ENCODE data around the gene DHX34. TPM values are rescaled to one million over a fixed set of nuclear protein-coding genes. Genes with fewer than 3 reads are reported as not detected.

The DHX34 gene
- polyA plus RNA-seq, 1 of the 3 experiments (the other 2 are of a cell fraction) = 16.4 TPM

DNA sequence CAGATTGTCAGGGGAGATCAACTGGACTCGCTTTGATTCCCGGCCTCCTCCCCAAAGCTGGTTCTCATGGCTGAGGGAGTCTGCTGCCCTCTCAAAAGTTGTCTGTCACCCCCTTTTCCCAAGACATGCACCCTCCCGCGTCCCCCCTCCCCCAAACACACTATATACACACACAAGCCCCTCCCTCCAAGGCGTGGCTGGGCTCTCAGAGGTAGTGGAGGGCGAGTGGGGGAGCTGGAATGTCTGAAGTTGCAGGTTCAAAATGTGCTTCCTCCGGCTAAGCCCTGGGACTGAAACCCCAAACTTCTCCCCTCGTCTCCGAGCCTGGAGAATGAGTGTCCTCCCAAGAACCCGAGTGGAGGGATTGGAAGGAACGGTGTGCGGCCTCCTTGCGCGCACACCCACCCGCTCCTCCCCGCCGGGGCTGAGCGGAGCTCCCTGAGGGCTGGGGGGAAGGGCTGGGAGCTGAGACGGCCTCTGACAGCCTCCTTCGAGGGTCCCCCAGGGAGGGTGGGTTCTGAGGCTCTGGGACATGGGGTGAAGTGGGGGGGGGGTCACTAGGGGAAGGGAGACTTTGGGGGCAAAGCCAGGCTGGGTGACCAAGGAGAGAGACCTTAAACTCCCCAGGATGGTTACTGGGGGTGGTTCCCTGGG lies 80.2 kb downstream of the DHX34 start:
- H2AFZ ChIP-seq (ENCODE audit: low read depth) = no peak overlapping the region
- H3K27me3 ChIP-seq (ENCODE audit: insufficient read depth) = no peaks in the 10 kb centered on the region
- peaks cover 4 to 12% of the 10 kb centered on the region in 2 experiments; a peak in 2 of 4 replicates for H3K4me1 ChIP-seq (ENCODE audit: control insufficient read depth in 1 of 2, insufficient read depth in 2 of 2, low read depth in 1 of 2, low read length in 1 of 2)
- no peaks in the 10 kb centered on the region for H3K79me2 ChIP-seq (ENCODE audit: insufficient read depth)
- POLR2A ChIA-PET = interaction anchor here (0.6 kb wide), 2 partner anchors 16 to 274 kb away, joined by 3 to 4 read pairs; no protein-coding TSS in a partner anchor
- no peak overlapping the region for H3K27ac ChIP-seq (ENCODE audit: low read depth in 2 of 2, low read length in 1 of 2)
- H3K4me2 ChIP-seq = no peak overlapping the region; the same call in 1 of the 2 replicates
- H3K4me3 ChIP-seq (ENCODE audit: low read depth in 2 of 2, low read length in 1 of 2) = no peak overlapping the region
- DNase-seq = no peak
- CTCF ChIA-PET = interaction anchor here (0.6 to 3.5 kb wide), 14 partner anchors 7 to 314 kb away, joined by 3 to 30 read pairs (median 6); partner anchors contain the start of genes DHX34, KPTN and NAPA
- no peak overlapping the region for H3K9ac ChIP-seq
- WGBS (ENCODE audit: low lambda C conversion rate) = 81% methylated on average over 18 of the region's 20 CpGs
- H3K9me3 ChIP-seq = no peaks in the 10 kb centered on the region
- H3K36me3 ChIP-seq (replicated peaks in 1 of 2; ENCODE audit: control insufficient read depth in 1 of 2, insufficient read depth in 2 of 2, low read length in 1 of 2) = no peaks in the 10 kb centered on the region
- TF ChIP-seq TAF1 (IDR thresholded peaks at IDR 0.05; ENCODE audit: borderline replicate concordance, low read depth, low read length) (no peak), MXI1 (IDR thresholded peaks at IDR 0.05; ENCODE audit: low read depth, low read length) (no peak), FOSL2 (IDR thresholded peaks at IDR 0.05; ENCODE audit: borderline replicate concordance, low read depth) (no peak), REST (IDR thresholded peaks at IDR 0.05; ENCODE audit: low read depth, low read length) (no peak), EZH2phosphoT487 (IDR thresholded peaks at IDR 0.05; ENCODE audit: borderline replicate concordance, low read depth) (no peak), POLR2AphosphoS5 (IDR thresholded peaks at IDR 0.05; ENCODE audit: low read depth, low read length) (no peak), RXRA (IDR thresholded peaks at IDR 0.05; ENCODE audit: borderline replicate concordance, low read depth) (no peak), YY1 (IDR thresholded peaks at IDR 0.05; ENCODE audit: low read depth) (no peak)
- TF ChIP-seq, protein P1, sequence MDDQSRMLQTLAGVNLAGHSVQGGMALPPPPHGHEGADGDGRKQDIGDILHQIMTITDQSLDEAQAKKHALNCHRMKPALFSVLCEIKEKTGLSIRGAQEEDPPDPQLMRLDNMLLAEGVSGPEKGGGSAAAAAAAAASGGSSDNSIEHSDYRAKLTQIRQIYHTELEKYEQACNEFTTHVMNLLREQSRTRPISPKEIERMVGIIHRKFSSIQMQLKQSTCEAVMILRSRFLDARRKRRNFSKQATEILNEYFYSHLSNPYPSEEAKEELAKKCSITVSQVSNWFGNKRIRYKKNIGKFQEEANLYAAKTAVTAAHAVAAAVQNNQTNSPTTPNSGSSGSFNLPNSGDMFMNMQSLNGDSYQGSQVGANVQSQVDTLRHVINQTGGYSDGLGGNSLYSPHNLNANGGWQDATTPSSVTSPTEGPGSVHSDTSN (IDR thresholded peaks at IDR 0.05) = no peak
- peaks cover 14% of the 10 kb centered on the region for H3F3A ChIP-seq (replicated peaks; ENCODE audit: insufficient read depth)
- no peaks in the 10 kb centered on the region for H3K9me2 ChIP-seq
- no peaks in the 10 kb centered on the region for H4K20me1 ChIP-seq (ENCODE audit: insufficient read depth)

- no peak overlapping the region for H3K27ac ChIP-seq (ENCODE audit: low read depth in 2 of 2, low read length in 1 of 2)
- ChIA-PET POLR2A (no interaction called here), CTCF (interaction anchor here (1.5 kb wide), 1 partner anchor 268 kb away, joined by 7 read pairs; no protein-coding TSS in a partner anchor)
- H2AFZ ChIP-seq (ENCODE audit: low read depth) = no peak overlapping the region
- no peak overlapping the region for H3K9ac ChIP-seq
- no peaks in the 10 kb centered on the region for H3K9me3 ChIP-seq
- H4K20me1 ChIP-seq (ENCODE audit: insufficient read depth) = no peaks in the 10 kb centered on the region
- WGBS (ENCODE audit: low lambda C conversion rate) = 94% methylated on average over 65 of the region's 69 CpGs
- peaks cover 4 to 12% of the 10 kb centered on the region in 2 experiments; a peak in 2 of 4 replicates for H3K4me1 ChIP-seq (ENCODE audit: control insufficient read depth in 1 of 2, insufficient read depth in 2 of 2, low read depth in 1 of 2, low read length in 1 of 2)
- TF ChIP-seq TAF1 (IDR thresholded peaks at IDR 0.05; ENCODE audit: borderline replicate concordance, low read depth, low read length) (no peak), RCOR1 (IDR thresholded peaks at IDR 0.05; ENCODE audit: low read length) (no peak), GABPA (IDR thresholded peaks at IDR 0.05; ENCODE audit: low read depth) (no peak), JUND (IDR thresholded peaks at IDR 0.05) (no peak), TEAD4 (IDR thresholded peaks at IDR 0.05; ENCODE audit: borderline replicate concordance, insufficient read depth) (no peak)
- TF ChIP-seq, protein P2, sequence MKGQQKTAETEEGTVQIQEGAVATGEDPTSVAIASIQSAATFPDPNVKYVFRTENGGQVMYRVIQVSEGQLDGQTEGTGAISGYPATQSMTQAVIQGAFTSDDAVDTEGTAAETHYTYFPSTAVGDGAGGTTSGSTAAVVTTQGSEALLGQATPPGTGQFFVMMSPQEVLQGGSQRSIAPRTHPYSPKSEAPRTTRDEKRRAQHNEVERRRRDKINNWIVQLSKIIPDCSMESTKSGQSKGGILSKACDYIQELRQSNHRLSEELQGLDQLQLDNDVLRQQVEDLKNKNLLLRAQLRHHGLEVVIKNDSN (IDR thresholded peaks at IDR 0.05; ENCODE audit: borderline replicate concordance, low read depth) = no peak
- TF ChIP-seq, protein P3, sequence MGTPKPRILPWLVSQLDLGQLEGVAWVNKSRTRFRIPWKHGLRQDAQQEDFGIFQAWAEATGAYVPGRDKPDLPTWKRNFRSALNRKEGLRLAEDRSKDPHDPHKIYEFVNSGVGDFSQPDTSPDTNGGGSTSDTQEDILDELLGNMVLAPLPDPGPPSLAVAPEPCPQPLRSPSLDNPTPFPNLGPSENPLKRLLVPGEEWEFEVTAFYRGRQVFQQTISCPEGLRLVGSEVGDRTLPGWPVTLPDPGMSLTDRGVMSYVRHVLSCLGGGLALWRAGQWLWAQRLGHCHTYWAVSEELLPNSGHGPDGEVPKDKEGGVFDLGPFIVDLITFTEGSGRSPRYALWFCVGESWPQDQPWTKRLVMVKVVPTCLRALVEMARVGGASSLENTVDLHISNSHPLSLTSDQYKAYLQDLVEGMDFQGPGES (IDR thresholded peaks at IDR 0.05; ENCODE audit: low read depth, low read length) = no peak
- no peak for DNase-seq
- no peaks in the 10 kb centered on the region for H3K79me2 ChIP-seq (ENCODE audit: insufficient read depth)
- no peaks in the 10 kb centered on the region for H3K27me3 ChIP-seq (ENCODE audit: insufficient read depth)
- H3K4me2 ChIP-seq = no peak overlapping the region
- no peaks in the 10 kb centered on the region for H3K36me3 ChIP-seq (replicated peaks in 1 of 2; ENCODE audit: control insufficient read depth in 1 of 2, insufficient read depth in 2 of 2, low read length in 1 of 2)
- H3K9me2 ChIP-seq = no peaks in the 10 kb centered on the region
- peaks cover 14% of the 10 kb centered on the region for H3F3A ChIP-seq (replicated peaks; ENCODE audit: insufficient read depth)
- no peak overlapping the region for H3K4me3 ChIP-seq (ENCODE audit: low read depth in 2 of 2, low read length in 1 of 2)
Observed at GRCh38 chr19:47430041-47430802, 81.1 kb downstream of the DHX34 start.
